ENCODE data around the gene NDUFC1. TPM values are rescaled to one million over a fixed set of nuclear protein-coding genes. Genes with fewer than 3 reads are reported as not detected.

The NDUFC1 gene
- polyA plus RNA-seq, 4 donors = 90.9 to 194 (median 149) TPM

DNA sequence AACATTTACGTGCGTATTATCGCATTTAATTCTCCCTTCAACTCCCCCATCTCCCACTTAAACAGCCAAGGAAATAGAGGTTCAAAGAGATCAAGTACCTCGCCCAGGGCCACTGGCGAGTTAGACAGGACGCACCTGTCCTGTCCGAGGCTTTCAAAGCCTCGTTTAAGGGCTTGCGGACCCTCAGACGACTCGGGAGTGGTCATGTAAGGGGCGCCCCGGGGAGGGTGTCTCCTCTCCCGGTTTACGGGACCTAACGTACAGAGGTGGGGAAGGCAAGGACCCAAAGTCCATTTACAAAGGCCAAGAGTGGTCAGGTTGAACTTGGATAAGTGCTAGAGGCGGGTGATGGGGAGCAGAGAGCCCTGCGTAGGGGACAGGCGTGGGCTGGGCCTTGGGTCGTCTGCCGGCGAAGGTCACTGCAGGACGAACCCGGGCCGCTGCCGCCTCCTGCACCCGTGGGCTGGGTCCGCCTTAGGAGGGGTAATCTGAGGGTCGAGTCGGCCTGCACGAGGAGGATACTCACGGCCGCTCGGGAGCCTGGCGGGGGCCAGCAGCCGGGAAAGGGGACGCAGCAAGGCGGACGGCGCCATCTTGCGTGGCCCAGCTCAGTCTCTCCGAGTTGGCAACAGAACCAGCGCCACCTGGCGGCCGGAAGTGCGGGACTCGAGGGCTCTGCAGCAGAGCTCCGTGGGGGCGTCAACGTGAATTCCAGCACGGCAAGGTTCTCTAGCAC, 6.9 kb downstream of the NDUFC1 start:
- Histone ChIP-seq H3K4me3 (ENCODE audit: low read depth in 1 of 3, low read length in 3 of 3) (peak overlapping the region; percentile 74 to 87 (median 87)), H3K9me3 (ENCODE audit: control insufficient read depth in 2 of 2, insufficient read depth in 1 of 2, low read depth in 1 of 2, low read length in 1 of 2) (no peaks in the 10 kb centered on the region), H3K36me3 (ENCODE audit: control insufficient read depth in 3 of 3, insufficient read depth in 2 of 3, low read depth in 1 of 3, low read length in 3 of 3) (peaks cover 2 to 20% (median 4%) of the 10 kb centered on the region in 3 donors), H3K4me1 (ENCODE audit: control insufficient read depth in 3 of 3, insufficient read depth in 2 of 3, low read depth in 1 of 3, low read length in 2 of 3) (peaks cover 0 to 6% (median 0%) of the 10 kb centered on the region in 3 donors), H3K27me3 (ENCODE audit: control insufficient read depth in 3 of 3, insufficient read depth in 3 of 3, low read length in 3 of 3) (no peaks in the 10 kb centered on the region), H3K27ac (ENCODE audit: low read depth in 1 of 3, low read length in 2 of 3) (peak overlapping the region; percentile 84 to 98 (median 89))
- no peak for FAIRE-seq
- DNase-seq = peak; percentile 93 to 99
- WGBS, 3 donors = 0% methylated on average over 50 to 51 of the region's 51 CpGs

DNA sequence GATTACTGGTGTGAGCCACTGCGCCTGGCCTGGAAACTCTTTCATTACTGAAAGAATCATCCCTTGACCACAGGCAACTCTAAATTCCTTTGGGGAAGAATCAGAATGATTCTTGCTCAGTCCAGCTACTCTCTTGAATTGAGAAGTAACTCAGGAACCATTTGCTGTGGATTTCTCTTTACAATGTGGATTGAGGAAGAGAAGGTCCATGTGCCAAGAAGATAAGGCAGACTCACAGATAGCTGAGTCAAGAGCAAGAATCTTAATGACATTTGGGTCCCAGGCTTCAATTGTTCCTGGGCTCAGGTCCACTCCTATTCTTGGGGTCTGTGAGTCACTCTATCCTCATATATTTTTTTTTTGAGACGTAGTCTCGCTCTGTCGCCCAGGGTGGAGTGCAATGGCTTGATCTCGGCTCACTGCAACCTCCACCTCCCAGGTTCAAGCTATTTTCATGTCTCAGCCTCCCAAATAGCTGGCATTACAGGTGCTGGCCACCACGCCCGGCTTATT, 16.0 kb downstream of the NDUFC1 start:
- DNase-seq = no peak
- FAIRE-seq = no peak
- 95 to 97% (median 96%) methylated on average over 7 of the region's 7 CpGs for WGBS, 3 donors
- no peaks in the 10 kb centered on the region for H3K4me1 ChIP-seq (ENCODE audit: control insufficient read depth in 3 of 3, insufficient read depth in 2 of 3, low read depth in 1 of 3, low read length in 2 of 3)
- no peaks in the 10 kb centered on the region for H3K9me3 ChIP-seq (ENCODE audit: control insufficient read depth in 2 of 2, insufficient read depth in 1 of 2, low read depth in 1 of 2, low read length in 1 of 2)
- no peak overlapping the region for H3K27ac ChIP-seq (ENCODE audit: low read depth in 1 of 3, low read length in 2 of 3)
- H3K4me3 ChIP-seq (ENCODE audit: low read depth in 1 of 3, low read length in 3 of 3) = no peak overlapping the region
- peaks cover 0 to 6% (median 0%) of the 10 kb centered on the region in 3 donors for H3K27me3 ChIP-seq (ENCODE audit: control insufficient read depth in 3 of 3, insufficient read depth in 3 of 3, low read length in 3 of 3)
- H3K36me3 ChIP-seq (ENCODE audit: control insufficient read depth in 3 of 3, insufficient read depth in 2 of 3, low read depth in 1 of 3, low read length in 3 of 3) = peaks cover 0 to 16% (median 2%) of the 10 kb centered on the region in 3 donors

DNA sequence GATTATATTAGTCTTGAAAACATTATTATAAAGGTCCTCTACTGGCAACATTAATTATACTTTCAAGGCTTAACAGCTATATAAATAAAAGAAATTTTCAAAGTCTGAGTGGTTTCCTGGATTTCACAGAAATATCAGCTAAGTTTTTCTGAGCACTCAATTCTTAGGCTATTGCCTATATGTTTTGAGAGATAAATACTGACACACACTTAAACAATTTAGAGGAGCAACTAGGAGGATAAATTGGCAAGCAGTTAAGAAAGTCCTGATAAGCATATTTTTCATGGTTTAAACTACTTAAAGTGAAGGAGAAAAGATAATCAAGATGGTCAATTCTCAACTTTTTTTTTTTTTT, 19.6 kb downstream of the NDUFC1 start:
- peaks cover 0 to 3% (median 0%) of the 10 kb centered on the region in 3 donors for H3K36me3 ChIP-seq (ENCODE audit: control insufficient read depth in 3 of 3, insufficient read depth in 2 of 3, low read depth in 1 of 3, low read length in 3 of 3)
- DNase-seq (no peak), FAIRE-seq (no peak)
- no peak overlapping the region for H3K4me3 ChIP-seq (ENCODE audit: low read depth in 1 of 3, low read length in 3 of 3)
- H3K4me1 ChIP-seq (ENCODE audit: control insufficient read depth in 3 of 3, insufficient read depth in 2 of 3, low read depth in 1 of 3, low read length in 2 of 3) = peaks cover 0 to 8% (median 4%) of the 10 kb centered on the region in 3 donors
- H3K27ac ChIP-seq (ENCODE audit: low read depth in 1 of 3, low read length in 2 of 3) = no peak overlapping the region
- peaks cover 0 to 36% (median 16%) of the 10 kb centered on the region in 3 donors for H3K27me3 ChIP-seq (ENCODE audit: control insufficient read depth in 3 of 3, insufficient read depth in 3 of 3, low read length in 3 of 3)
- H3K9me3 ChIP-seq (ENCODE audit: control insufficient read depth in 2 of 2, insufficient read depth in 1 of 2, low read depth in 1 of 2, low read length in 1 of 2) = no peaks in the 10 kb centered on the region

DNA sequence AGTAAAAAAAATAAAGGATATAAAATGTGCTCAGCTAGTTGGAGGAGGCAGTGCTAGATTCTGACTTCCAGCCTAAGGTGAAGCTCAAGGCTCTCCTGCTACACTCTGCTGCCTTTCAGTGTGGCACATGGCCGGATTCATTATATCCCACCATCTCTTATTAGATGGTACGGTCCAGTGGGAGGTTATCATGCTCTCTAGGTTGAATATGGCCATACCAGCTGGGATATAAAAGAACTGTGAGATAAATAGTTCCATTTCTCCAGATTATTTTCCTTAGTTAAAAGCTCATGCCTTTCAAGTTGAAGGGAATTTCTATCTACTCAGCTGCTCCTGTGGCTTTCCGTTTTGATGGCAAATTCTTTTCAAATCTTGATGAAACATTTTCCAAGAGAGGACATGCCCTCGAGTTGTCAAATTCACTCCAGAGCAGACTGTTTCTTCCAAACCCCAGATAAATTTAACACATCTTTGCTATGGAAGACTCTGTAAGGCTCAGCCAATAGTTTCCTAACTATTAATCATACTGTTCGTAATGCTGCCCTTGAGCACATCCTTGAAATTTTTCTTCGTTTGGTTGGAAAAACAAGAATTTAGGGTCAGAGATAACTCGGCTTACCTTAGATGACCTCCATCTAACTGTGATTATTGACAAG, 20.1 kb downstream of the NDUFC1 start:
- FAIRE-seq = no peak
- H3K4me1 ChIP-seq (ENCODE audit: control insufficient read depth in 3 of 3, insufficient read depth in 2 of 3, low read depth in 1 of 3, low read length in 2 of 3) = peaks cover 0 to 8% (median 4%) of the 10 kb centered on the region in 3 donors
- no peak overlapping the region for H3K27ac ChIP-seq (ENCODE audit: low read depth in 1 of 3, low read length in 2 of 3)
- no peaks in the 10 kb centered on the region for H3K9me3 ChIP-seq (ENCODE audit: control insufficient read depth in 2 of 2, insufficient read depth in 1 of 2, low read depth in 1 of 2, low read length in 1 of 2)
- peaks cover 0 to 3% (median 0%) of the 10 kb centered on the region in 3 donors for H3K36me3 ChIP-seq (ENCODE audit: control insufficient read depth in 3 of 3, insufficient read depth in 2 of 3, low read depth in 1 of 3, low read length in 3 of 3)
- peaks cover 0 to 37% (median 16%) of the 10 kb centered on the region in 3 donors for H3K27me3 ChIP-seq (ENCODE audit: control insufficient read depth in 3 of 3, insufficient read depth in 3 of 3, low read length in 3 of 3)
- no peak for DNase-seq
- H3K4me3 ChIP-seq (ENCODE audit: low read depth in 1 of 3, low read length in 3 of 3) = no peak overlapping the region
- 76 to 80% (median 78%) methylated on average over 7 of the region's 7 CpGs for WGBS, 3 donors

DNA sequence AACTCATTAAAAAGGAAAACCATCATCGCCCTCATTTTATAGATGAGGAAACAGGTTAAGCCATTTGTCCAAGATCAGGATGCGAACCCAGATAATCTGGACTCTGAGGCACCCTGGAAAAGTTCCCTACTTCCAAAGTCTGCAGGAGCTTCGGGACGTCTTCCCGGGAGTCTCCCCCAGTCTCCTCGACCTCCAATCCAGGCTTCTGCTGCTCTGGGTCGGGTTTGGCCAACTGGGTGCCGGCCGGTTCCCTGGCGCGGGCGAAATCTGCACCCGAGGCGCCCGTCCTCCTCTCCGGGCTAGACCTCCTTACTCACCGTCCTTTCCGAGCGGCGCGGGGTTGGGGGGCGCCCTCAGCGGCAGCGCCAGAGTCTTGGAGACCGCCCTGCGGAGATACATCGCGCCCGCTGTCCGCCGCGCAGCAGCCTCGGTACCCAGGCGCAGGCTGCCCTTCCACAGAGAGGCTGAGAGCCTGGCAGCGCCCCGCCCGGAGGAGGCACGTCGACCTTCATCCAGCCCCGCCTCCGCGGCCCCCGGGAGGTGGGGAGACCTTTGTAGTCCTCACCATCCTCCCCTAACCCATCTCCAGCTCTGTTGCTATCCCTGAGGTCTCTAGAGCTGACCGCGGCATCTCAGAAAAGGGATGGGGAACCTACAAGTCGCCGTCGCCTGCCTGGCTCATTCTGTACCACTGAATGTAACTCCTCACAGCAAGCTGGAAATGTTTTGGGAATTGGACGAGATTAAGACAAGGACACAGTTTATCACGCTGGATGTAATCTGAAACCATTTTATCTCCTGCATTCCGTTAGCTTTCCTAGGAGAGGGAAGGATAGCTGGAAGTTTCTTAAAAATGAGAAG, 22.3 kb downstream of the NDUFC1 start, which contains the start of gene MGARP:
Gene MGARP (minus strand): TSS at position 466 of the 861 bp plus-strand sequence. CDS start 67 bp downstream, at position 399.
- Histone ChIP-seq H3K27me3 (ENCODE audit: control insufficient read depth in 3 of 3, insufficient read depth in 3 of 3, low read length in 3 of 3) (peaks cover 0 to 40% (median 16%) of the 10 kb centered on the region in 3 donors), H3K36me3 (ENCODE audit: control insufficient read depth in 3 of 3, insufficient read depth in 2 of 3, low read depth in 1 of 3, low read length in 3 of 3) (no peaks in the 10 kb centered on the region), H3K4me3 (ENCODE audit: low read depth in 1 of 3, low read length in 3 of 3) (peak within 1 kb of the TSS in 2 of 3 donors; percentile 30 to 35), H3K27ac (ENCODE audit: low read depth in 1 of 3, low read length in 2 of 3) (no peak within 1 kb of the TSS), H3K4me1 (ENCODE audit: control insufficient read depth in 3 of 3, insufficient read depth in 2 of 3, low read depth in 1 of 3, low read length in 2 of 3) (peaks cover 0 to 8% (median 4%) of the 10 kb centered on the region in 3 donors), H3K9me3 (ENCODE audit: control insufficient read depth in 2 of 2, insufficient read depth in 1 of 2, low read depth in 1 of 2, low read length in 1 of 2) (no peaks in the 10 kb centered on the region)
- FAIRE-seq = no peak
- peak in 1 of 2 donors; percentile 37 for DNase-seq
- WGBS, 3 donors = 5 to 10% (median 7%) methylated on average over 44 to 51 of the region's 51 CpGs

DNA sequence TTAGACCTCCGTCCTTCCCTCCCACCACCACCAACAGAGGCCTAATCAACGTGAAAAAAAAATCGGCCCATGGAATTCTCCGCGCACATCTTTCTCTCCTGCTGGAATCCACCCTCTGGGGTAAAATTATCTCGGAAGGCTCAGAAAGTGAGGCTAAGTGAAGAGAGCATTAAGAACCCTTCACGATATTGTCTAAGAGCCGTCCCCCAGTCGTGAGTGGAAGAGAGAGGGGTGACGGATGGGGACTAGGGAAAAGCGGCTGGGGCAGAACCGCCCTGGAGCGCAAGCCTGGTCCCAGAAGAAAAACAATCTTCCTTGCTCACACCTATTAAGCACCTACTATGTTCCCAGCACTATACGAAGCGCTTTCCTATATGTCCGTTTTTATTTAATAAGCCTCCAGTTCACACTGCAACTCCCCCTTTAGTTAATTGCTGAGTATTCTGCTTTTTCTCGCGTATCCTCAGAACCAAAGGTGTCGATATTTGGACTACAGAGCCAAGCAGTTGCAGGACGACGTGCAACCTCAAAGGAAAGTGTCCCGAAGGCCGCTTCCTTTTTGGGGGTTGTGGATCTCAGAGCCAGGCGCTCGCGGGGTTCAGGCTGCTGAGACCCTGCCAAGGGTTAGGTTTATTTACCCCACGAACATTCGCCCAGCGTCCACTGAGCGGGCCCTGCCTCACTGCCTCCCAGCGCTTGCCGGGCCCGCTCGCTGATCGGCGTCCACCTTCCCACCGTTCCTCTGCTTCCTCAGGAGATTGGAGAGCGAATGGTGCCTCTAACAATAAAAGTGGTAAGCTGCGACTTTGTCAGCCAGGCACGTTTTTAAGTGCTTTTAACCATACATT, 23.1 kb downstream of the NDUFC1 start:
- H3K27me3 ChIP-seq (ENCODE audit: control insufficient read depth in 3 of 3, insufficient read depth in 3 of 3, low read length in 3 of 3) = peaks cover 0 to 40% (median 16%) of the 10 kb centered on the region in 3 donors
- H3K27ac ChIP-seq (ENCODE audit: low read depth in 1 of 3, low read length in 2 of 3) = no peak overlapping the region
- no peak for FAIRE-seq
- 14 to 23% (median 16%) methylated on average over 40 of the region's 40 CpGs for WGBS, 3 donors
- peak overlapping the region in 2 of 3 donors; percentile 30 to 35 for H3K4me3 ChIP-seq (ENCODE audit: low read depth in 1 of 3, low read length in 3 of 3)
- H3K9me3 ChIP-seq (ENCODE audit: control insufficient read depth in 2 of 2, insufficient read depth in 1 of 2, low read depth in 1 of 2, low read length in 1 of 2) = no peaks in the 10 kb centered on the region
- peaks cover 0 to 8% (median 4%) of the 10 kb centered on the region in 3 donors for H3K4me1 ChIP-seq (ENCODE audit: control insufficient read depth in 3 of 3, insufficient read depth in 2 of 3, low read depth in 1 of 3, low read length in 2 of 3)
- DNase-seq = peak in 1 of 2 donors; percentile 33
- no peaks in the 10 kb centered on the region for H3K36me3 ChIP-seq (ENCODE audit: control insufficient read depth in 3 of 3, insufficient read depth in 2 of 3, low read depth in 1 of 3, low read length in 3 of 3)

GRCh38 chr4:139278485-139278884, 23.8 kb downstream of the NDUFC1 start:
- no peaks in the 10 kb centered on the region for H3K36me3 ChIP-seq (ENCODE audit: control insufficient read depth in 3 of 3, insufficient read depth in 2 of 3, low read depth in 1 of 3, low read length in 3 of 3)
- FAIRE-seq (no peak), DNase-seq (no peak)
- H3K4me1 ChIP-seq (ENCODE audit: control insufficient read depth in 3 of 3, insufficient read depth in 2 of 3, low read depth in 1 of 3, low read length in 2 of 3) = peaks cover 0 to 8% (median 4%) of the 10 kb centered on the region in 3 donors
- no peak overlapping the region for H3K27ac ChIP-seq (ENCODE audit: low read depth in 1 of 3, low read length in 2 of 3)
- WGBS, 3 donors = 63 to 78% (median 70%) methylated on average over 16 of the region's 16 CpGs
- H3K4me3 ChIP-seq (ENCODE audit: low read depth in 1 of 3, low read length in 3 of 3) = no peak overlapping the region
- H3K9me3 ChIP-seq (ENCODE audit: control insufficient read depth in 2 of 2, insufficient read depth in 1 of 2, low read depth in 1 of 2, low read length in 1 of 2) = no peaks in the 10 kb centered on the region
- H3K27me3 ChIP-seq (ENCODE audit: control insufficient read depth in 3 of 3, insufficient read depth in 3 of 3, low read length in 3 of 3) = peaks cover 0 to 40% (median 16%) of the 10 kb centered on the region in 3 donors
